ENCODE results near the gene AXL.

AXL gene

GRCh38 chr19:41234512-41235168 is 15.6 kb downstream of the AXL start:
- WGBS (ENCODE audit: insufficient coverage, insufficient read length): no CpG with 5 or more reads among the region's 8 CpGs
- Histone ChIP-seq H3K27me3 (ENCODE audit: control insufficient read depth, insufficient read depth, low read length) (no peaks in the 10 kb centered on the region), H3K27ac (ENCODE audit: low read length) (no peak overlapping the region), H3K9me3 (ENCODE audit: control insufficient read depth, insufficient read depth, low read length) (no peaks in the 10 kb centered on the region), H3K4me3 (ENCODE audit: low read length) (no peak overlapping the region), H3K36me3 (ENCODE audit: control insufficient read depth, insufficient read depth, low read length) (0 out of 2 replicates have a peak, but pooled peaks cover 4% of the 10 kb centered on the region), H3K4me1 (ENCODE audit: control insufficient read depth, insufficient read depth, low read length) (no peaks in the 10 kb centered on the region)
- no peak for DNase-seq (ENCODE audit: low read depth, low spot score)

- H3K36me3 ChIP-seq (ENCODE audit: control insufficient read depth, insufficient read depth, low read length): 0 out of 2 replicates have a peak, but pooled peaks cover 4% of the 10 kb centered on the region
- no CpG with 5 or more reads among the region's 4 CpGs for WGBS (ENCODE audit: insufficient coverage, insufficient read length)
Observed at GRCh38 chr19:41235480-41235879, 16.5 kb downstream of the AXL start.

GRCh38 chr19:41238244-41238643 is 19.2 kb downstream of the AXL start:
- H3K27ac ChIP-seq (ENCODE audit: low read length): no peak overlapping the region
- DNase-seq (ENCODE audit: low read depth, low spot score): no peak
- WGBS (ENCODE audit: insufficient coverage, insufficient read length): no CpG with 5 or more reads among the region's 10 CpGs
- no peaks in the 10 kb centered on the region for H3K9me3 ChIP-seq (ENCODE audit: control insufficient read depth, insufficient read depth, low read length)
- H3K4me1 ChIP-seq (ENCODE audit: control insufficient read depth, insufficient read depth, low read length): no peaks in the 10 kb centered on the region
- no peak overlapping the region for H3K4me3 ChIP-seq (ENCODE audit: low read length)
- peaks cover 8% of the 10 kb centered on the region; the same call in 1 of the 2 replicates for H3K36me3 ChIP-seq (ENCODE audit: control insufficient read depth, insufficient read depth, low read length)
- H3K27me3 ChIP-seq (ENCODE audit: control insufficient read depth, insufficient read depth, low read length): no peaks in the 10 kb centered on the region

More at GRCh38 chr19:41235480-41235879, 16.5 kb downstream of the AXL start:
- no peak for DNase-seq (ENCODE audit: low read depth, low spot score)
- Histone ChIP-seq H3K4me1 (ENCODE audit: control insufficient read depth, insufficient read depth, low read length) (no peaks in the 10 kb centered on the region), H3K9me3 (ENCODE audit: control insufficient read depth, insufficient read depth, low read length) (no peaks in the 10 kb centered on the region), H3K4me3 (ENCODE audit: low read length) (no peak overlapping the region), H3K27ac (ENCODE audit: low read length) (no peak overlapping the region), H3K27me3 (ENCODE audit: control insufficient read depth, insufficient read depth, low read length) (no peaks in the 10 kb centered on the region)

- no peaks in the 10 kb centered on the region for H3K9me3 ChIP-seq (ENCODE audit: control insufficient read depth, insufficient read depth, low read length)
- no peaks in the 10 kb centered on the region for H3K27me3 ChIP-seq (ENCODE audit: control insufficient read depth, insufficient read depth, low read length)
- WGBS (ENCODE audit: insufficient coverage, insufficient read length): no CpG with 5 or more reads among the region's 9 CpGs
- H3K36me3 ChIP-seq (ENCODE audit: control insufficient read depth, insufficient read depth, low read length): peaks cover 8% of the 10 kb centered on the region; the same call in 1 of the 2 replicates
- no peaks in the 10 kb centered on the region for H3K4me1 ChIP-seq (ENCODE audit: control insufficient read depth, insufficient read depth, low read length)
- H3K27ac ChIP-seq (ENCODE audit: low read length): no peak overlapping the region
- no peak for DNase-seq (ENCODE audit: low read depth, low spot score)
- no peak overlapping the region for H3K4me3 ChIP-seq (ENCODE audit: low read length)
Observed at GRCh38 chr19:41239363-41239762, 20.3 kb downstream of the AXL start.

- DNase-seq (ENCODE audit: low read depth, low spot score): no peak
- Histone ChIP-seq H3K9me3 (ENCODE audit: control insufficient read depth, insufficient read depth, low read length) (no peaks in the 10 kb centered on the region), H3K4me1 (ENCODE audit: control insufficient read depth, insufficient read depth, low read length) (no peaks in the 10 kb centered on the region), H3K27me3 (ENCODE audit: control insufficient read depth, insufficient read depth, low read length) (no peaks in the 10 kb centered on the region), H3K4me3 (ENCODE audit: low read length) (no peak overlapping the region), H3K36me3 (ENCODE audit: control insufficient read depth, insufficient read depth, low read length) (peaks cover 8% of the 10 kb centered on the region; the same call in 1 of the 2 replicates), H3K27ac (ENCODE audit: low read length) (no peak overlapping the region)
- 100% methylated on average over 1 of the region's 2 CpGs for WGBS (ENCODE audit: insufficient coverage, insufficient read length)
Observed at GRCh38 chr19:41239961-41240574, 21.0 kb downstream of the AXL start.

GRCh38 chr19:41241859-41242258 is 22.8 kb downstream of the AXL start:
- H3K27ac ChIP-seq (ENCODE audit: low read length): no peak overlapping the region
- H3K4me3 ChIP-seq (ENCODE audit: low read length): no peak overlapping the region
- peaks cover 8% of the 10 kb centered on the region; the same call in 1 of the 2 replicates for H3K36me3 ChIP-seq (ENCODE audit: control insufficient read depth, insufficient read depth, low read length)
- no peaks in the 10 kb centered on the region for H3K9me3 ChIP-seq (ENCODE audit: control insufficient read depth, insufficient read depth, low read length)
- WGBS (ENCODE audit: insufficient coverage, insufficient read length): 100% methylated on average over 2 of the region's 5 CpGs
- no peak for DNase-seq (ENCODE audit: low read depth, low spot score)
- no peaks in the 10 kb centered on the region for H3K27me3 ChIP-seq (ENCODE audit: control insufficient read depth, insufficient read depth, low read length)
- H3K4me1 ChIP-seq (ENCODE audit: control insufficient read depth, insufficient read depth, low read length): no peaks in the 10 kb centered on the region

GRCh38 chr19:41244117-41244516 is 25.1 kb downstream of the AXL start:
- Histone ChIP-seq H3K36me3 (ENCODE audit: control insufficient read depth, insufficient read depth, low read length) (peaks cover 12% of the 10 kb centered on the region; the same call in 1 of the 2 replicates), H3K4me3 (ENCODE audit: low read length) (no peak overlapping the region), H3K4me1 (ENCODE audit: control insufficient read depth, insufficient read depth, low read length) (no peaks in the 10 kb centered on the region), H3K27ac (ENCODE audit: low read length) (no peak overlapping the region), H3K27me3 (ENCODE audit: control insufficient read depth, insufficient read depth, low read length) (no peaks in the 10 kb centered on the region), H3K9me3 (ENCODE audit: control insufficient read depth, insufficient read depth, low read length) (no peaks in the 10 kb centered on the region)
- no CpG with 5 or more reads among the region's 4 CpGs for WGBS (ENCODE audit: insufficient coverage, insufficient read length)
- no peak for DNase-seq (ENCODE audit: low read depth, low spot score)

GRCh38 chr19:41245843-41246242 is 26.8 kb downstream of the AXL start:
- Histone ChIP-seq H3K9me3 (ENCODE audit: control insufficient read depth, insufficient read depth, low read length) (no peaks in the 10 kb centered on the region), H3K4me3 (ENCODE audit: low read length) (no peak overlapping the region), H3K27me3 (ENCODE audit: control insufficient read depth, insufficient read depth, low read length) (no peaks in the 10 kb centered on the region), H3K36me3 (ENCODE audit: control insufficient read depth, insufficient read depth, low read length) (peaks cover 12% of the 10 kb centered on the region), H3K4me1 (ENCODE audit: control insufficient read depth, insufficient read depth, low read length) (no peaks in the 10 kb centered on the region), H3K27ac (ENCODE audit: low read length) (no peak overlapping the region)
- DNase-seq (ENCODE audit: low read depth, low spot score): no peak
- no CpG with 5 or more reads among the region's 3 CpGs for WGBS (ENCODE audit: insufficient coverage, insufficient read length)

- WGBS (ENCODE audit: insufficient coverage, insufficient read length): no CpG with 5 or more reads among the region's 4 CpGs
- H3K36me3 ChIP-seq (ENCODE audit: control insufficient read depth, insufficient read depth, low read length): peaks cover 13% of the 10 kb centered on the region; the same call in 1 of the 2 replicates
Observed at GRCh38 chr19:41248895-41249294, 29.9 kb downstream of the AXL start.

GRCh38 chr19:41249707-41250423 is 30.8 kb downstream of the AXL start:
- H3K4me1 ChIP-seq (ENCODE audit: control insufficient read depth, insufficient read depth, low read length): no peaks in the 10 kb centered on the region
- no peak overlapping the region for H3K27ac ChIP-seq (ENCODE audit: low read length)
- H3K36me3 ChIP-seq (ENCODE audit: control insufficient read depth, insufficient read depth, low read length): peaks cover 13% of the 10 kb centered on the region; the same call in 1 of the 2 replicates
- no peaks in the 10 kb centered on the region for H3K9me3 ChIP-seq (ENCODE audit: control insufficient read depth, insufficient read depth, low read length)
- DNase-seq (ENCODE audit: low read depth, low spot score): no peak
- no CpG with 5 or more reads among the region's 9 CpGs for WGBS (ENCODE audit: insufficient coverage, insufficient read length)
- no peaks in the 10 kb centered on the region for H3K27me3 ChIP-seq (ENCODE audit: control insufficient read depth, insufficient read depth, low read length)
- H3K4me3 ChIP-seq (ENCODE audit: low read length): no peak overlapping the region

More at GRCh38 chr19:41248895-41249294, 29.9 kb downstream of the AXL start:
- H3K27me3 ChIP-seq (ENCODE audit: control insufficient read depth, insufficient read depth, low read length): no peaks in the 10 kb centered on the region
- no peak overlapping the region for H3K27ac ChIP-seq (ENCODE audit: low read length)
- H3K9me3 ChIP-seq (ENCODE audit: control insufficient read depth, insufficient read depth, low read length): no peaks in the 10 kb centered on the region
- no peak overlapping the region for H3K4me3 ChIP-seq (ENCODE audit: low read length)
- no peaks in the 10 kb centered on the region for H3K4me1 ChIP-seq (ENCODE audit: control insufficient read depth, insufficient read depth, low read length)
- no peak for DNase-seq (ENCODE audit: low read depth, low spot score)
